Kidney (tissue), 14 donors: ENCODE results near the gene HCRTR1. TPM values are rescaled to one million over a fixed set of nuclear protein-coding genes. Genes with fewer than 3 reads are reported as not detected.
A peak's percentile ranks its signal among the peaks of the same experiment; 100 is the strongest.

ENCODE experiments used
- DNase-seq, 5 donors: peaks; one replicate each; pipeline ENCODE4 v3.0.0-alpha.2; 2013 to 2020
- FAIRE-seq: peaks from 2 replicates; lab custom pipeline; 2012; peaks lifted over from hg19 to GRCh38; lab: Jason Lieb, UNC
- H3K27ac ChIP-seq, 2 donors: one replicate each; pipeline ENCODE4 v1.7.0; 2013; ENCODE audit warnings: low read depth in 2 of 2, low read length in 2 of 2, inconsistent platforms in 1 of 2
- H3K27me3 ChIP-seq: one replicate; pipeline ENCODE4 v1.7.1; 2013; ENCODE audit warnings: low read length, inconsistent platforms; ENCODE audit not compliant: control insufficient read depth, insufficient read depth
- H3K36me3 ChIP-seq, 3 donors: one replicate each; pipeline versions ENCODE4 v1.7.0 to v1.7.1; 2013; ENCODE audit warnings: low read length in 3 of 3, control low read depth in 1 of 3, inconsistent platforms in 1 of 3; ENCODE audit not compliant: insufficient read depth in 3 of 3, control insufficient read depth in 2 of 3
- H3K4me1 ChIP-seq, 3 donors: one replicate each; pipeline versions ENCODE4 v1.7.0 to v1.7.1; 2013; ENCODE audit warnings: low read length in 3 of 3, inconsistent platforms in 1 of 3, low read depth in 1 of 3; ENCODE audit not compliant: control insufficient read depth in 2 of 3, insufficient read depth in 2 of 3
- H3K4me3 ChIP-seq, 3 donors: one replicate each; pipeline versions ENCODE4 v1.7.0 to v1.8.1; 2013; ENCODE audit warnings: low read length in 3 of 3, control low read depth in 1 of 3, inconsistent platforms in 1 of 3
- H3K9ac ChIP-seq, 3 donors: one replicate each; pipeline versions ENCODE4 v1.7.0 to v1.7.1; 2013; ENCODE audit warnings: low read length in 3 of 3, control low read depth in 1 of 3, inconsistent platforms in 1 of 3
- H3K9me3 ChIP-seq, 3 donors: one replicate each; pipeline versions ENCODE4 v1.7.0 to v1.7.1; 2013; ENCODE audit warnings: low read length in 3 of 3, control low read depth in 1 of 3, inconsistent platforms in 1 of 3; ENCODE audit not compliant: control insufficient read depth in 2 of 3, insufficient read depth in 1 of 3
- intact Hi-C: fragments of 100-400 bp; cut with DNase I; formaldehyde crosslinking; loops from one replicate; pipeline ENCODE4 v1.11.1; 2022
- polyA plus RNA-seq: library from polyadenylated mRNA; stranded (reverse); fragments of 350-450 nt; fragmentation: Illumina TruSeq; extraction: RNeasy Lipid Tissue Mini Kit (QIAGEN cat#74804); gene quantifications from one replicate; pipeline ENCODE4 v1.2.3, GENCODE V29; 2014; ENCODE audit warnings: low read depth, low replicate concordance; ENCODE audit not compliant: insufficient read depth
- total RNA-seq: library from RNA; stranded (reverse); fragmentation: NEBNext Ultra II Directional; extraction: Animal tissue kit (Norgen Biotek cat#: 25700); gene quantifications from one replicate; pipeline ENCODE4 v1.2.1, GENCODE V29; 2021
- TF ChIP-seq, protein P1 (sequence below): IDR thresholded peaks from 3 replicates; pipeline ENCODE4 v1.5.1; 2012; ENCODE audit warnings: mild to moderate bottlenecking, moderate library complexity, borderline replicate concordance; ENCODE audit not compliant: insufficient read depth; ENCODE audit errors: extremely low read depth
- donor health status: control.
- donor health status: control.
- donor health status: control.
- donor health status: control.
- donor health status: control.
- donor health status: DM: yes; HTN: yes; CAD: no.
- donor health status: Normal renal cell carcinoma (clear cell type).

Gene HCRTR1
- total and polyA plus RNA-seq, 2 donors from 2014 or later = 0.35 TPM; not detected in 1

- intact Hi-C loops = no loop called here
- Histone ChIP-seq H3K4me3 (no peak overlapping the region), H3K27ac (no peak overlapping the region), H3K4me1 (peaks cover 0 to 15% (median 0%) of the 10 kb centered on the region in 3 donors), H3K36me3 (peaks cover 0 to 30% (median 13%) of the 10 kb centered on the region in 3 donors), H3K9ac (no peak overlapping the region), H3K27me3 (no peaks in the 10 kb centered on the region), H3K9me3 (no peaks in the 10 kb centered on the region)
- DNase-seq (no peak), FAIRE-seq (no peak)
- TF ChIP-seq, protein P1, sequence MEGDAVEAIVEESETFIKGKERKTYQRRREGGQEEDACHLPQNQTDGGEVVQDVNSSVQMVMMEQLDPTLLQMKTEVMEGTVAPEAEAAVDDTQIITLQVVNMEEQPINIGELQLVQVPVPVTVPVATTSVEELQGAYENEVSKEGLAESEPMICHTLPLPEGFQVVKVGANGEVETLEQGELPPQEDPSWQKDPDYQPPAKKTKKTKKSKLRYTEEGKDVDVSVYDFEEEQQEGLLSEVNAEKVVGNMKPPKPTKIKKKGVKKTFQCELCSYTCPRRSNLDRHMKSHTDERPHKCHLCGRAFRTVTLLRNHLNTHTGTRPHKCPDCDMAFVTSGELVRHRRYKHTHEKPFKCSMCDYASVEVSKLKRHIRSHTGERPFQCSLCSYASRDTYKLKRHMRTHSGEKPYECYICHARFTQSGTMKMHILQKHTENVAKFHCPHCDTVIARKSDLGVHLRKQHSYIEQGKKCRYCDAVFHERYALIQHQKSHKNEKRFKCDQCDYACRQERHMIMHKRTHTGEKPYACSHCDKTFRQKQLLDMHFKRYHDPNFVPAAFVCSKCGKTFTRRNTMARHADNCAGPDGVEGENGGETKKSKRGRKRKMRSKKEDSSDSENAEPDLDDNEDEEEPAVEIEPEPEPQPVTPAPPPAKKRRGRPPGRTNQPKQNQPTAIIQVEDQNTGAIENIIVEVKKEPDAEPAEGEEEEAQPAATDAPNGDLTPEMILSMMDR = no peak
Measured at GRCh38 chr1:31625561-31626222, 8.2 kb downstream of the HCRTR1 start.

- Histone ChIP-seq H3K9ac (no peak overlapping the region), H3K27me3 (no peaks in the 10 kb centered on the region), H3K4me3 (no peak overlapping the region), H3K36me3 (peaks cover 0 to 38% (median 20%) of the 10 kb centered on the region in 3 donors), H3K9me3 (no peaks in the 10 kb centered on the region), H3K27ac (peak overlapping the region; percentile 58 to 76), H3K4me1 (peaks cover 0 to 15% (median 0%) of the 10 kb centered on the region in 3 donors)
- TF ChIP-seq, protein P1 = no peak
- FAIRE-seq = no peak
- DNase-seq = peak in 1 of 5 donors; percentile 57
- intact Hi-C loops = no loop called here
Measured at GRCh38 chr1:31626223-31627207, 9.0 kb downstream of the HCRTR1 start.

GRCh38 chr1:31627301-31627929, 9.9 kb downstream of the HCRTR1 start:
- DNase-seq = no peak

More at GRCh38 chr1:31627301-31627929, 9.9 kb downstream of the HCRTR1 start:
- no peak for FAIRE-seq
- intact Hi-C loops = no loop called here
- peaks cover 0 to 44% (median 28%) of the 10 kb centered on the region in 3 donors for H3K36me3 ChIP-seq
- no peaks in the 10 kb centered on the region for H3K27me3 ChIP-seq
- TF ChIP-seq, protein P1 = no peak
- no peak overlapping the region for H3K4me3 ChIP-seq
- H3K9me3 ChIP-seq = no peaks in the 10 kb centered on the region
- H3K4me1 ChIP-seq = peaks cover 0 to 15% (median 0%) of the 10 kb centered on the region in 3 donors
- H3K9ac ChIP-seq = no peak overlapping the region
- peak overlapping the region; percentile 58 to 76 for H3K27ac ChIP-seq
